Activated B cell treated with CpG ODN at 0.5 μM for 24 hours (primary cell): ENCODE data around the gene SFXN5. TPM values are rescaled to one million over a fixed set of nuclear protein-coding genes. Genes with fewer than 3 reads are reported as not detected.
"Not testable (repeated sequence)": the region's sequence is repeated elsewhere in the genome, so short reads cannot be mapped to it uniquely, and the experiment has no call there.

Experiments
- ATAC-seq: fragments of 200-7000 bp; cut with Tn5 transposase; one replicate; pipeline ENCODE4 v1.10.0; 2021; ENCODE audit warnings: low read depth, mild to moderate bottlenecking, moderate library complexity
- CTCF ChIA-PET: fragments of 350-600 bp; sonication (Branson Sonifier 250); formaldehyde crosslinking; loops from one replicate; lab custom pipeline; 2021; ENCODE audit warnings: antibody characterized with exemption; lab: Charles Lee
- POLR2A ChIA-PET: fragments of 350-600 bp; sonication (Branson Sonifier 250); formaldehyde crosslinking; loops from one replicate; lab custom pipeline; 2021; ENCODE audit warnings: antibody characterized with exemption; lab: Charles Lee
- DNase-seq: peaks from one replicate; pipeline ENCODE4 v3.0.0; 2022
- H3K27ac Mint-ChIP-seq: one replicate; pipeline ENCODE4 v1.8.0; 2020; ENCODE audit warnings: mixed read lengths
- H3K27me3 Mint-ChIP-seq: one replicate; pipeline ENCODE4 v1.8.0; 2021; ENCODE audit warnings: mixed read lengths
- H3K36me3 Mint-ChIP-seq: one replicate; pipeline ENCODE4 v1.8.0; 2021; ENCODE audit warnings: low read depth, mixed read lengths
- H3K4me1 Mint-ChIP-seq: one replicate; pipeline ENCODE4 v1.8.0; 2021; ENCODE audit warnings: mixed read lengths
- H3K4me3 Mint-ChIP-seq: one replicate; pipeline ENCODE4 v1.8.0; 2020; ENCODE audit warnings: mild to moderate bottlenecking, mixed read lengths
- H3K9me3 Mint-ChIP-seq: one replicate; pipeline ENCODE4 v1.8.0; 2020; ENCODE audit warnings: mixed read lengths
- intact Hi-C: fragments of 100-400 bp; cut with micrococcal nuclease; formaldehyde crosslinking; loops from one replicate; pipeline ENCODE4 v1.15.1; 2024
- total RNA-seq: library from RNA; stranded (reverse); gene quantifications from 2 replicates; pipeline ENCODE4 v1.2.3, GENCODE V29; 2022
- TF ChIP-seq, protein P1 (sequence below): fragments of 200-600 bp; IDR thresholded peaks from one replicate; pipeline ENCODE4 v1.8.0; 2022; ENCODE audit warnings: antibody characterized with exemption, mild to moderate bottlenecking

The SFXN5 gene
- total RNA-seq, 1 donor from 2014 or later = 13.9 TPM

DNA sequence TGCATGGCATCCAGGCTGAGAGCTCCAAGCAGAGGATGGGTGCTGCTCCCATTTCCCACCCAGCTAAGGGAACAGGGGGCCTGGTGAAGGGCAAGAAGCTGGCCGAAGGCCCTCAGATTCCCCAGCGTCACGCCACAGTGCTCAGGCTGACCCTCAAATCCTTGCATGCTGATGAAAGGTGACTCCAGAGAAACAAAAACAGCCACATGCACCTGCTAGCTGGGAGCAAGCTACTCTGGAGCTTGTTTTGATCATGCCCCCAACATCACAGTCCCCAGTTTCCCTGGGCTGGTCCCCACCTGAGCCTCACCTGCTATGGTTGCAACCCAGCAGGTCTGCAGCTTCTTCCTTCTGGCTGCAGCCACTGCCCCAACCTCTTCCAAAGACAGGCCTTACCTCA, 28.0 kb upstream of the SFXN5 start:
- Mint-ChIP-seq H3K4me1 (no peaks in the 10 kb centered on the region), H3K27me3 (no peaks in the 10 kb centered on the region), H3K36me3 (no peaks in the 10 kb centered on the region), H3K4me3 (no peak overlapping the region), H3K27ac (no peak overlapping the region), H3K9me3 (no peaks in the 10 kb centered on the region)
- TF ChIP-seq, protein P1, sequence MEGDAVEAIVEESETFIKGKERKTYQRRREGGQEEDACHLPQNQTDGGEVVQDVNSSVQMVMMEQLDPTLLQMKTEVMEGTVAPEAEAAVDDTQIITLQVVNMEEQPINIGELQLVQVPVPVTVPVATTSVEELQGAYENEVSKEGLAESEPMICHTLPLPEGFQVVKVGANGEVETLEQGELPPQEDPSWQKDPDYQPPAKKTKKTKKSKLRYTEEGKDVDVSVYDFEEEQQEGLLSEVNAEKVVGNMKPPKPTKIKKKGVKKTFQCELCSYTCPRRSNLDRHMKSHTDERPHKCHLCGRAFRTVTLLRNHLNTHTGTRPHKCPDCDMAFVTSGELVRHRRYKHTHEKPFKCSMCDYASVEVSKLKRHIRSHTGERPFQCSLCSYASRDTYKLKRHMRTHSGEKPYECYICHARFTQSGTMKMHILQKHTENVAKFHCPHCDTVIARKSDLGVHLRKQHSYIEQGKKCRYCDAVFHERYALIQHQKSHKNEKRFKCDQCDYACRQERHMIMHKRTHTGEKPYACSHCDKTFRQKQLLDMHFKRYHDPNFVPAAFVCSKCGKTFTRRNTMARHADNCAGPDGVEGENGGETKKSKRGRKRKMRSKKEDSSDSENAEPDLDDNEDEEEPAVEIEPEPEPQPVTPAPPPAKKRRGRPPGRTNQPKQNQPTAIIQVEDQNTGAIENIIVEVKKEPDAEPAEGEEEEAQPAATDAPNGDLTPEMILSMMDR = no peak
- CTCF ChIA-PET = no interaction called here
- intact Hi-C loops = no loop called here
- POLR2A ChIA-PET = interaction anchor here (0.7 kb wide), 1 partner anchor 1397 kb away, joined by 8 read pairs; no protein-coding TSS in a partner anchor
- no peak for DNase-seq
- no peak for ATAC-seq

DNA sequence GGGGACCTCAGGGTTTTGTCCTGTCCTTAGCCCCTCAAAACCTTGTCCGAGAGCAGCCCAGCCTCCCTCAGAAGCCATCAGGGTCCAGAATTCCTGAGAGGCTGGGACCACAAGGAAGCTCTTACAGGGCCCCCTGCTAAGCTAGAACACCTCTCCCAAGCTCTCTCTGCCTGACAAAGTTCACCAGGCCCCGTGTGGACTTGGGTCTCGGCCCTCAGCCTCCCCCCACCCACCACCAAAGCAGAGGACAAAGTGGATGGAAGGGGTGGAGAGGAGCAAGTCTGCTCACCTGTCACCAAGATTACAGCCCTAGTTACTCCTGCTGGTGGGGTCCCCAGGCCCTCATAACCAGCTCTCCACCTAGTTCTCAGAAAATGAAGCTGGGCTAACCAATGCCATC, 24.4 kb upstream of the SFXN5 start:
- Mint-ChIP-seq H3K27ac (no peak overlapping the region), H3K4me1 (no peaks in the 10 kb centered on the region), H3K27me3 (no peaks in the 10 kb centered on the region), H3K36me3 (no peaks in the 10 kb centered on the region), H3K4me3 (no peak overlapping the region), H3K9me3 (no peaks in the 10 kb centered on the region)
- DNase-seq (no peak), ATAC-seq (no peak)
- TF ChIP-seq, protein P1 = no peak
- CTCF ChIA-PET = no interaction called here
- POLR2A ChIA-PET = no interaction called here
- intact Hi-C loops = no loop called here

DNA sequence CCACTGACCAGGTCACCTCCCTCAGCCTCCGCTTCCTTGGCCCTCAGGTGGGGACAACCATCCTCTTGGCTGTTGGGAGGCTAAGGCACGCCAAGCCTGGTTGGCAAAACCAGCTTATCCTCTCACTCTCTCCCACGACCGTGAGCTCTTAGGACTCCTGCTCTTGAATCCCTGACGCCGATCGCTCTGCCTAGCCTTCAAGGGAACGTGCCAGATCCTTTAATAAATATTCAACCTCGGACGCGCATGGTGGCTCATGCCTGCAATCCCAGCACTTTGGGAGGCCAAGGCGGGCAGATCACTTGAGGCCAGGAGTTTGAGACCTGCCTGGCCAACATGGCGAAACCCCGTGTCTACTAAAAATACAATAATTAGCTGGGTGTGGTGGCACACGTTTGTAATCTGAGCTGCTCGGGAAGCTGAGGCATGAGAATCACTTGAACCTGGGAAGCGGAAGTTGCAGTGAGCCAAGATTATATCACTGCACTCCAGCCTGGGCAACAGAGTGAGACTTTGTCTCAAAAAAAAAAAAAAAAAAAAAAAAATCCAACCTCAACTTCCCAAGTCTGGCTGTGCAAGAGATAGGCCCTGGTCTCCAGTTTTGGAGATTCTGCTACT, 22.2 kb upstream of the SFXN5 start:
- H3K27me3 Mint-ChIP-seq, intact Hi-C loops, ATAC-seq, DNase-seq, H3K4me3 Mint-ChIP-seq, CTCF ChIA-PET, H3K9me3 Mint-ChIP-seq, POLR2A ChIA-PET, H3K36me3 Mint-ChIP-seq, H3K27ac Mint-ChIP-seq, H3K4me1 Mint-ChIP-seq: not testable (repeated sequence)

DNA sequence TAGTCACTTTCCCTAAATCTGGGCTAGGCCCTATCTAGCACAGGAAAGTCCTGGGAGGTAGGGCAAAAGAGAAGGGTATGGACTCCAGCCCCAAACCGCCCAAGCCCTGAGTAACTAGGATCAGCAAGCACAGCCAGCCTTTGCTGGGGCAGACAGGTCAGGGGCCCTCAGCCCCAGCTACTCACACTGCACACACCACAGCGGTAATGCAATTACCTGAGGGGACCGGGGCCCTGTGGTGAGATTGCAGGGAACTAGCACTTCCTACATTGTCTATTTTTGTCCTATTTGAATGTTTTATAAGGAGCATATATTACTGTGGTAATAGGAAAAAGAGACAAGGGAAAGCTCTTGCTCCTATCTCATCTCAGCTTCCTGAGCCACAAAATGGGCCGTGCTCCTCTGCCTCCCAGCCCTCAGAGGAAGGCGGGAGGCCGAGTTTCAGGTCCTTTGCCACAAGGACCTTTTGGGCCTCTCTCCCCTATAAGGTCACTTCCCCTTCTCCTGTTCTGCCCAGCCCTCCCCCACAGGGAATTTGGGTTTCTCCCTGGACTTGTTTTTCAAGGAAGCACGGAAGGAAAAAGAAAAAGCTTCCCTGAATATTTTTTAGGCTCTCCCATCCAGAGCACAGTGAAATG, 20.8 kb upstream of the SFXN5 start:
- Mint-ChIP-seq H3K27ac (no peak overlapping the region), H3K4me3 (no peak overlapping the region), H3K36me3 (no peaks in the 10 kb centered on the region), H3K9me3 (no peaks in the 10 kb centered on the region), H3K27me3 (no peaks in the 10 kb centered on the region), H3K4me1 (no peaks in the 10 kb centered on the region)
- intact Hi-C loops = no loop called here
- DNase-seq = no peak
- TF ChIP-seq, protein P1 = no peak
- ATAC-seq = no peak
- CTCF ChIA-PET = interaction anchor here (1.1 kb wide), 1 partner anchor 120 kb away, joined by 3 read pairs; no protein-coding TSS in a partner anchor
- POLR2A ChIA-PET = no interaction called here

DNA sequence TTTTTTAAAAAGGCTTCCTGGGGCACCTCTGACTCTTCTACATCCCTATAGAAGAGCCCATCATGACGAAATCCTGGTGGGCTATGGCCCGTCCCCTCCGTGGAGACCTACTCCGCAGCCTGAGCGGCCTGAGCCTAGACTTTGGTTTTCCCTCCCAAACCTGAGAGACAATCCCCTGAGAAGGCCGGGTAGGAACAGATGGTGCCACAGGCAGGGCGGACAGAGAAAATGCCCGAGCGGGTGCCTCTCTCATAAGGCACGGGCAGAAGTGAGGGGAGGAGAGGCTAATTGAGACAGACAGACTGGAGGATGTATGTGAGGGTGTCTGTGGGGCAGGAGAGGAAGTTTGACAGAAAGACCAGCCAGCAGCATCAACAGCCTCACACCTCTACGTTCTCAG, 20.2 kb upstream of the SFXN5 start:
- intact Hi-C loops = no loop called here
- H3K27me3 Mint-ChIP-seq = no peaks in the 10 kb centered on the region
- POLR2A ChIA-PET = no interaction called here
- no peak overlapping the region for H3K27ac Mint-ChIP-seq
- H3K36me3 Mint-ChIP-seq = no peaks in the 10 kb centered on the region
- ATAC-seq (no peak), DNase-seq (no peak)
- H3K4me3 Mint-ChIP-seq = no peak overlapping the region
- no peaks in the 10 kb centered on the region for H3K4me1 Mint-ChIP-seq
- CTCF ChIA-PET = no interaction called here
- no peaks in the 10 kb centered on the region for H3K9me3 Mint-ChIP-seq
- TF ChIP-seq, protein P1 = no peak
